ENCODE results near the gene DCAF11.
A peak's percentile ranks its signal among the peaks of the same experiment; 100 is the strongest.

DCAF11 gene

DNA sequence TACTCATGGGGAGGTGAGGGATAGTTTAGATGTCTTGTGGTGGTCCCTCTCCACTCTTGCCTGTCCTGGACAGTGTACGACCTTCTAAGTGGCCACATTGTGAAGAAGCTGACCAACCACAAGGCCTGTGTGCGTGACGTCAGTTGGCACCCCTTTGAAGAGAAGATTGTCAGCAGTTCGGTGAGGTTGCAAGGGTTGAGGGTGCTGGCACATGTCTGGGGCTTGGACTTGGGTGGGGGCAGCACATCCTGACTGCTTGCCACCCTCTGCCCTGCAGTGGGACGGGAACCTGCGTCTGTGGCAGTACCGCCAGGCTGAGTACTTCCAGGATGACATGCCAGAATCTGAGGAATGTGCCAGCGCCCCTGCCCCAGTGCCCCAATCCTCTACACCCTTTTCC, 8.3 kb downstream of the DCAF11 start:
- no peak for DNase-seq

GRCh38 chr14:24123424-24124417, 9.1 kb downstream of the DCAF11 start:
- DNase-seq, result no peak

DNA sequence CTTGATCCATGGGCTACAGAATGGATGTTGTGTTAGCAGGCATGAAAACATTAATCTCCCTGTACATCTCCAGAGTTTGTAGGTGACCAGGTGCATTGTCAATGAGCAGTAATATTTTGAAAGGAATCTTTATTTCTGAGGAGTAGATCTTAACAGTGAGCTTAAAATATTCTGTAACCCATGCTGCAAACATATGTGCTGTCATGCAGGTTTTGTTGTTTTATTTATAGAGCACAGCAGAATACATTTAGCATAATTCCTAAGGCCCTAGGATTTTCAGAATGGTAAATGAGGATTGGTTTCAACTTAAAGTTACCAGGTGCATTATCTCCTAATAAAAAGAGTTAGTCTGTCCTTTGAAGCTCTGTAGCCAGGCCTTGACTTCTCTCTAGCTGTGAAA, 12.4 kb downstream of the DCAF11 start:
- no peak for DNase-seq

- DNase-seq, result no peak
These were observed 13.1 kb downstream of the DCAF11 start for GRCh38 chr14:24127673-24128072.

DNA sequence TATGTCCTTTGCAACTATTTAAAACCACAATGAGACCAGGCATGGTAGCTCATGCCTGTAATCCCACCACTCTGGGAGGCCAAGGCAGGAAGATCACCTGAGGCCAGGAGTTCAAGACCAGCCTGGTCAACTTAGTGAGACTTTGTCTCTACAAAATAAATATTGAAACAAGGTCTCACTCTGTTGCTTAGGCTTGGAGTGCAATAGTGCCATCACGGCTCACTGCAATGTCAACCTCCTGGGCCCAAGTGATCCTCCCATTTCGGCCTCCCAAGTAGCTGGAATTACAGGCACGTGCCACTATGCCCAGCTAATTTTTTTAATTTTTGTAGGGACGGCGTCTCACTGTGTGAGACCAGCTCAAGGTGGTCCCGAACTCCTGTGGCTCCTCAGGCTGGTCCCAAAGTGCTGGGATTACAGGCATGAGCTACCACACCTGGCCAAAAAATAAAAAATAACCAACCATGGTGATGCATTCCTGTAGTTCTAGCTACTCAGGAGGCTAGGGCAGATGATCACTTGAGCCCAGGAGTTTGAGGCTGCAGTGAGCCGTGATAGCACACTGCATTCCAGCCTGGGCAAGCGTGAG, 14.9 kb downstream of the DCAF11 start:
- no peak for DNase-seq

GRCh38 chr14:24130380-24130716, 15.8 kb downstream of the DCAF11 start, which contains the start of gene FITM1:
TSS of gene FITM1 (plus strand) at chr14:24130659. CDS start at chr14:24131564, 905 bp downstream.
- DNase-seq, result no peak

DNA sequence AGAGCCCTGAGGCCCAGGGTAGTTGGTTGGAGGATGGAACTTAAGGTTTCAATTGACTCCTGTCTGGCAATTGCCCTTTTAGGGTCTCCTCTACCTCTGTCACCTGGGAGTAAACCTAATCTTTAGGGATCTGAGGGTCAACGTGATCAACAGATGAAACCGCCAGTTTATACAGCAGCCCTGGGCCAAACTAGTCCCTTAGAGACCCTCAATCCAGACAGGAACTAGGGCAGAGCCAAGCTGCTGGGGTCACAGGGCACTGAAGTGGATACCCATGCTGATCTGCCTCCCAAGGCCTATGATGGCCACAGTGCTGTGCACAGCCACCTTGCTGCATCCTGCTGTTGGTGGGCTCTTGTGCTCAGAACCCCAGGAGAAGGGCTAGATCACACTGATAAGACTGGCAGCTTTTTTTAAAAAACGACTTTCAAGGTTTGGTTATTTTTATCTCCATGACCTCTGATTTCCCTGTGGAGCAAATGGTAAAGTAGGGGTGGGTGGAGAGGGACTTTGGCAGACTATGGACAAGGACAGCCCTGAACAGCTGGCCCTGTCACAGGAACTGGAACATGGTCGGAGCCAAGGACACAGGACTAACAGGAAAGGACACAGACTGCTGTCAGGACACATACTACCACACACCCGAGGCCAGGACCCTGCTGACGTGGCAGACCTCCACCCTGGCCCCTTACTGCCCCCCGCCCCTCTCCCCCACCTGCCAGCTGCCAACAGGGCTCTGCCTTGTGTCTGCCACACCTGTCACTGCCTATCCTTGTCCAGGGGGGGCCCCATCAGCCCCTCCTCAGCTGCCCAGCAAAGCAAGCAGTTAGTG, 16.4 kb downstream of the DCAF11 start:
- no peak for DNase-seq

DNA sequence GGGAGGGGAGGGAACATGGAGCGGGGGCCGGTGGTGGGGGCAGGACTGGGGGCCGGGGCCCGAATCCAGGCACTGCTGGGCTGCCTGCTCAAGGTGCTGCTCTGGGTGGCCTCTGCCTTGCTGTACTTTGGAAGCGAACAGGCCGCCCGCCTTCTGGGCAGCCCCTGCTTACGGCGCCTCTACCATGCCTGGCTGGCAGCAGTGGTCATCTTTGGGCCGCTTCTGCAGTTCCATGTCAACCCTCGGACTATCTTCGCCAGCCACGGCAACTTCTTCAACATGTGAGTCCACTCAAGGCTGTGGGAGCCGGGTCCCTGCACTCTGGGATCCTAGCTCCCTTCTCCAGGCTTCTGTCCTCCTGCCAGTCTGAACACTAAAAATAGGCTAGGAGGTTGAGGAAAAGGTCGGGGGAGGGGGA, 17.0 kb downstream of the DCAF11 start:
- no peak for DNase-seq

DNA sequence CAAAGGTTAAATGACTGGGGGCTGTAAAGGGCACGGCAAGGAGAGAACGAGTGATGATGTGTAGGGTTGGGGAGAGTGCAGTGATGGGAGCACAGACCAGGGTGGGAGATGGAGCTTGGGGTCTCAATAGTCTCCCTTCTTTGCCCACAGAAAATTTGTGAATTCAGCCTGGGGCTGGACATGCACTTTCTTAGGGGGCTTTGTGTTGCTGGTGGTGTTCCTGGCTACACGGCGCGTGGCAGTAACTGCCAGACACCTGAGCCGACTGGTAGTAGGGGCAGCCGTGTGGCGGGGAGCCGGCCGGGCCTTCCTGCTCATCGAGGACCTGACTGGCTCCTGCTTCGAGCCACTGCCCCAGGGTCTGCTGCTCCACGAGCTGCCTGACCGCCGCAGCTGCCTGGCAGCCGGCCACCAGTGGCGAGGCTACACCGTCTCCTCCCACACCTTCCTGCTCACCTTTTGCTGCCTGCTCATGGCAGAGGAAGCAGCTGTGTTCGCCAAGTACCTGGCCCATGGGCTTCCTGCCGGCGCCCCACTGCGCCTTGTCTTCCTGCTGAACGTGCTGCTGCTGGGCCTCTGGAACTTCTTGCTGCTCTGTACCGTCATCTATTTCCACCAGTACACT, 17.6 kb downstream of the DCAF11 start:
- DNase-seq, result no peak

DNA sequence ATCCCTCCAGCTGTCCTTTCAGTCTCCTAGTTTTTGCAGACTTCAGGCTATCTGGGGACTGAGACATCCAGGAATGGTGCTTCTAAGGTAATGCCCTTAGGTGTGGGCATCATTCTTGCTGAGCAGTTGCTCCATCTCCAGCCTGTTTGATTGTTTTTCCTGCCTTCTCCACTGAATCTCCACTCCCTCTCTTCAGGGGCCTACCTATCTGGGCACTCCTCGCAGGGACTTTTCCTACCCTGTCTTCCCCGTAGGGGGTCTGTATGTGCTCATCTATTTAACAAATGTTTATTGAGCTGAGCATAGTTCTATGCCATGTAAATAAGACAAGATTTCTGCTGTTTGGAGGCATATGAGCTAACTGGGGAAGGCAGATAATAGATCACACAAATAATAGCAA, 18.4 kb downstream of the DCAF11 start:
- DNase-seq, result no peak

- DNase-seq, result no peak
These were observed 19.2 kb downstream of the DCAF11 start for GRCh38 chr14:24133735-24134134.

DNA sequence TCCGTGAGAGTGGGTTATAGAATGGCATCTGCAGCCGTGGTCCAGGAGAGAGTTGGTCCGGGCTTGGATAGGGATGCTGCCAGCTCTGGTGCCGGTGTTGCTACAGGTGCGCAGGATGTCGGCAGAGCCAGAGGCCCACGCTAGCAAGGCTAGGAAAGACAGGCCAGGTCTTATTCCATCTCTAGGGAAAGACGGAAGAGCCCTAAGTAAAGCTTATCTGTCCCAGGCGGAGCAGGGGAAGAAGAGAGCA, 20.9 kb downstream of the DCAF11 start:
- no peak for DNase-seq

DNA sequence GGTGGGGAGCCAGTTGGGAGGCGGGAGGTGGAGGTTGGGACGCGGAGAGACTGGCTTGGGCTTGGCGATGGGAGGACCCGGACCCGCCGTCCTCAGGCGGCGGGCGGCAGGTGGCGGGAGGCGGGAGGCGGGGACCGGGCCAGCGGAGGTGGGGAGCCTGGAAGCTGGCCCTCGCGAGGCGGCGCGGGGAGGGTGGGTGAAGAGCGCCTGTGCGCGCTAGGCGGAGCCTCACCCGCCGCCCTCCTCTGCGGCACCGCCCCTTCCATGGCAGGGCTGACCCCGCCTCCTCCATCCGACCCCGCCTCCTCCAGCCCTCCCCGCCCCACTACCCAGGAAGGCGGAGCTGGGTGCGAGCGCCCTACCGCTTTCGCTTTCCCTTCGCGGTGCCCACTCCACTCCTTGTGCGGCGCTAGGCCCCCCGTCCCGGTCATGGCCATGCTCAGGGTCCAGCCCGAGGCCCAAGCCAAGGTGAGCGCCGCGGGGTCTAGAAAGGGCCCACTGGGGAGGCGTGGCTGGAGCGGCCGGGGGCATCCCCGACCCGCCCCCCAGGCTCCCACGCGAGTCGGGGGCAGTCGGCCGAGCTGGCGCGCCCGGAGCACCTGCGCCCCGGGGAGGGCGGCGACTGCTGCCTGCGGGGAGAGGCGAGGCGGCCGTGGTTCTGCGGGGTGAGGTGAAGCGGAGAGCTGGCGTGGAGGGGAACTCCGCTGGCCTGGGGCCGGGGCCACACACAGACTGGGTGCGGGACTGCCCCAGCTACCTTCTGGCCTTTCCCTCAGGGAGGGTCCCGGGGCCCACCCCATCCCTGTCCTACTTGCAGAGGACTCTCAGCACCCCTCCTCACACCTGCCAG, 21.5 kb downstream of the DCAF11 start, which contains the start of gene PSME1:
Gene PSME1 (plus strand): TSS at position 361 of the 850 bp plus-strand sequence. CDS start 69 bp downstream, at position 430.
- DNase-seq, result peak; percentile 92 to 93

DNA sequence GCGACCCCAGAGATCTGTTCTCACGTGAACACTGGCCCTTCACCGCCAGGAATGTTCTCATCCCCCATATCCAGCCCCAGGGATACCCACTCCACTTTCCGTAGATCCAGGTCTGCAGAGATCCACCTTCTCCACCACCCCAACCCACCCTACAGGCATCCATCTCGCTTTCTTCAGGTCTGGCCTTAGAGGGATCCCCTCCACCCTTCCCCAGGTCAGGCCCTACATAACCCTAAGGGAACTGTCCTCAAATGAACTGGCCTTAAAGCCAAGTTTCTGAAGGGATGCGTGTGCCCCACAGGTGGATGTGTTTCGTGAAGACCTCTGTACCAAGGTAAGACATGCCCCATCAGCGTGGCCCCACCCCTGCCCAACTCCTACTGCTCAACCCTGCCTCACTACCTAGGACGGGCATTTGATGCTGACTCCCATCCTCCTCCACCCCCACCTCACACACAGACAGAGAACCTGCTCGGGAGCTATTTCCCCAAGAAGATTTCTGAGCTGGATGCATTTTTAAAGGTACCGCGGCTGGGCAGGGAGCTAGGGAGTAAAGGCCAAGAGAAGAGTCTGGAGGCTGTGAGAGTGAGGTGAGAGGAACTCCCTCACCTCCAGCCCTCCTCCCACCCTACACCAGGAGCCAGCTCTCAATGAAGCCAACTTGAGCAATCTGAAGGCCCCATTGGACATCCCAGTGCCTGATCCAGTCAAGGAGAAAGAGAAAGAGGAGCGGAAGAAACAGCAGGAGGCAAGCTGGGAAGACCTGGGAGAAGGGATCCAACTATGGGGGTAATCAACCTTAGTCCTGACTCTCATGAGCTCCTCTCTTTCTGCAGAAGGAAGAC, 22.3 kb downstream of the DCAF11 start:
- DNase-seq, result no peak

DNA sequence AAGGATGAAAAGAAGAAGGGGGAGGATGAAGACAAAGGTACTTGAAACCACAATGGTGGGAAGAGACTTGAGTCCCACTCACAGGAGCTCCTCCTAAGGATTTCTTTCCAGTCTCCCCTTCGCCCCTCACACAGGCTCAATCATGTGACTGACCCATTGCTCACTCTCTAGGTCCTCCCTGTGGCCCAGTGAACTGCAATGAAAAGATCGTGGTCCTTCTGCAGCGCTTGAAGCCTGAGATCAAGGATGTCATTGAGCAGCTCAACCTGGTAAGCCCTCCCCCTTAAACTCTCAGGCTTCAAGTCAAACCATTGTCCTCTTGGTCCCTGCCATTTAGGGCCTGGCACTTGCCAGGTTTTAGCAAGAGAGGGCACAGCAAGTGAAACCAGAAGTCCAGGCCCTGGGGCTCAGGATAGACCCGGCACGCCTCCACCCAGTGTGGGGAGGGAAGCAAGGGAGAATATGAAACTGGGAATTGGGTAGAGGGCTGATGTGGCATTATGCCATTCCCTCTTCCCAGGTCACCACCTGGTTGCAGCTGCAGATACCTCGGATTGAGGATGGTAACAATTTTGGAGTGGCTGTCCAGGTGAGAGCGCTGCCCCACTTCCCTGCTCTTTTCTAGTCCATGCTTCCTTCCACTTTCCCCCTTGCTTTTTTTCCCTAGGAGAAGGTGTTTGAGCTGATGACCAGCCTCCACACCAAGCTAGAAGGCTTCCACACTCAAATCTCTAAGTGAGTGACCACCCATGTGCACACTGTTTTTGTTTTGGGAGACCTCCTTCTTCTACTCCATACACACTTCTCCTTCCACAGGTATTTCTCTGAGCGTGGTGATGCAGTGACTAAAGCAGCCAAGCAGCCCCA, 23.2 kb downstream of the DCAF11 start:
- no peak for DNase-seq

DNA sequence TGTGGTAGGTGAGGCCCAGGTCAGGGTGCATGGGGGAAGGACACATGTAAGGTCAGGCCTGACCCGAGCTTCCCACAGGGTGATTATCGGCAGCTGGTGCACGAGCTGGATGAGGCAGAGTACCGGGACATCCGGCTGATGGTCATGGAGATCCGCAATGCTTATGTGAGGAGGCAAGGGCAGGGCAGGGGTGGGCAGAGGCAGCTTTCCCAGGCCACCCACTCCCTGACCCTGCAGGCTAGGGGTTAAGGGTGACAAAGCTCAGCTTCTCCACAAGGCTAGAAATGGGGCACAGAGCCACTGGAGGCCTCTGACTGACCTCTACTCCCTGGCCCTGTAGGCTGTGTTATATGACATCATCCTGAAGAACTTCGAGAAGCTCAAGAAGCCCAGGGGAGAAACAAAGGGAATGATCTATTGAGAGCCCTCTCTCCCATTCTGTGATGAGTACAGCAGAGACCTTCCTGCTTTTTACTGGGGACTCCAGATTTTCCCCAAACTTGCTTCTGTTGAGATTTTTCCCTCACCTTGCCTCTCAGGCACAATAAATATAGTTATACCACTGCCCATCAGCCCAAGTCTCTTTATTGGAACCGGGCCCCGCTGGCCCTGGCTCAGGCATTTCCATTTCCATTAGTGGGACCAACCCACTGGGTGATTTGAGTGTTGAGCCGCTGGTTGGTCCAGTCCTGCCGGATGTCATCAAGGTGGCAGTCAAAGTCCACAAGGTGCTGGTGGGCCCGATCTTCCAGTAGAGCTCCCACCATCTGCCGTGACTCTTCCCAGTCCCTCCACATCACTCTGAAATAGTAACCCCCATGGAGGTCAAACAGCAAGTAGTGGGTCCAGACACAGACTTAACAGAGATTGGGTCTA, 24.1 kb downstream of the DCAF11 start:
- peak in 1 of 2 donors; percentile 25 for DNase-seq

DNA sequence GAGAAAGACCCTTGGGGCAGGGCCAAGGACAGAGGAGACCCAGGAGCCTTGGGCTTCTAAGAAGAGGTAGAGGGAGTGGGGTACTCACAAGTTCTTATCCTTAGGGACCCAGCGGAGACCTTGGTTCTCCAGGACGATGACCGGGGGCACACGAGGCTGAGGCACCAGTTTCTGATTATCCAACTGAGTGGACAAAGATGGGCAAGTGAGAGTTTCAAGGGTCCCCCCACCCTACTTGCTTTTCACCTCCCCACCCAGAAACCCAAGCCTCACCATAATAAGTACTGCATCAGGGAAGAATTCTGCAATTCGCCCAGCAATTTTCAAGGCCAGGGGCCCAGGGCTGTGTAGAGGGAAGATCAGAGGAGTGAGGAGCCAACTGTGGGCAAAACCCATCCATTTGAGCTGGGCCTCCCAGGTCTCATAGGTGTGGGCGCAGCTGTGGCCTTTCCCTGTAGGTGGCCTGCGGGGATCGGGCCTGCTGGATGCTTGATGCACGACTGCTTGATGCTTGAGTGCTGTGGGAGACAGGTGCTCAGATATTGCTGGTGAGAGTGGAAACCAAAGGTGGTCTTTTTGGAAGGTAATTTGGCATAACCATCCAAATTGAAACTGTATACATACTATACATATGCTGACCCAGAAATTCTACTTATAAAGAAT, 24.8 kb downstream of the DCAF11 start:
- no peak for DNase-seq
